ENCODE data around the gene IL1R2.

GRCh38 chr2:102033031-102033749 is 41.4 kb downstream of the IL1R2 start:
- TF ChIP-seq GATA3 (IDR thresholded peaks at IDR 0.05; ENCODE audit: low read depth, low read length), result no peak
- TF ChIP-seq GATA2 (IDR thresholded peaks at IDR 0.05; ENCODE audit: low read depth, low read length), result no peak

Measured in SH-SY5Y (cell line).